Right atrium auricular region (tissue), 2 donors: ENCODE results near the gene NOL7. TPM values are rescaled to one million over a fixed set of nuclear protein-coding genes. Genes with fewer than 3 reads are reported as not detected.

Experiments
- DNase-seq: peaks from one replicate; pipeline ENCODE4 v3.0.0-alpha.2; 2019; ENCODE audit warnings: low spot score
- H3K27ac ChIP-seq, 2 donors: fragments of 200-600 bp; sonication (generic); 1 replicate in 1 of 2; 2 replicates in 1 of 2; pipeline ENCODE4 v1.5.1; 2016 to 2019
- H3K27me3 ChIP-seq, 2 donors: fragments of 200-600 bp; sonication (generic); one replicate each; pipeline versions ENCODE4 v1.5.1 to v1.6.0; 2017 to 2019
- H3K36me3 ChIP-seq: fragments of 200-600 bp; sonication (generic); one replicate; pipeline ENCODE4 v1.5.1; 2016
- H3K4me1 ChIP-seq, 2 donors: fragments of 200-600 bp; sonication (generic); one replicate each; pipeline versions ENCODE4 v1.5.1 to v1.6.0; 2017 to 2019
- H3K4me3 ChIP-seq, 2 donors: fragments of 200-600 bp; sonication (generic); 1 replicate in 1 of 2; 2 replicates in 1 of 2; pipeline ENCODE4 v1.5.1; 2017 to 2019; ENCODE audit warnings: mild to moderate bottlenecking in 1 of 2, moderate library complexity in 1 of 2
- H3K9me3 ChIP-seq, 2 donors: fragments of 200-600 bp; sonication (generic); one replicate each; pipeline ENCODE4 v1.5.1; 2019
- total RNA-seq, 2 donors: library from RNA; depleted of rRNA; stranded (reverse); fragments of >200 nt; gene quantifications; one replicate each; pipeline ENCODE4 v1.1.0, GENCODE V29; 2016
- TF ChIP-seq, protein P1 (sequence below), 2 donors: fragments of 200-600 bp; sonication (generic); IDR thresholded peaks; one replicate each; pipeline ENCODE4 v1.5.1; 2019; ENCODE audit warnings: antibody characterized with exemption in 2 of 2

The NOL7 gene
- total RNA-seq, 2 donors from 2014 or later = 70.5 to 75.9 TPM

GRCh38 chr6:13611715-13612114 lies 3.4 kb upstream of the NOL7 start:
- peak overlapping the region; percentile 50 to 87 for H3K27ac ChIP-seq
- no peaks in the 10 kb centered on the region for H3K36me3 ChIP-seq
- TF ChIP-seq, protein P1, sequence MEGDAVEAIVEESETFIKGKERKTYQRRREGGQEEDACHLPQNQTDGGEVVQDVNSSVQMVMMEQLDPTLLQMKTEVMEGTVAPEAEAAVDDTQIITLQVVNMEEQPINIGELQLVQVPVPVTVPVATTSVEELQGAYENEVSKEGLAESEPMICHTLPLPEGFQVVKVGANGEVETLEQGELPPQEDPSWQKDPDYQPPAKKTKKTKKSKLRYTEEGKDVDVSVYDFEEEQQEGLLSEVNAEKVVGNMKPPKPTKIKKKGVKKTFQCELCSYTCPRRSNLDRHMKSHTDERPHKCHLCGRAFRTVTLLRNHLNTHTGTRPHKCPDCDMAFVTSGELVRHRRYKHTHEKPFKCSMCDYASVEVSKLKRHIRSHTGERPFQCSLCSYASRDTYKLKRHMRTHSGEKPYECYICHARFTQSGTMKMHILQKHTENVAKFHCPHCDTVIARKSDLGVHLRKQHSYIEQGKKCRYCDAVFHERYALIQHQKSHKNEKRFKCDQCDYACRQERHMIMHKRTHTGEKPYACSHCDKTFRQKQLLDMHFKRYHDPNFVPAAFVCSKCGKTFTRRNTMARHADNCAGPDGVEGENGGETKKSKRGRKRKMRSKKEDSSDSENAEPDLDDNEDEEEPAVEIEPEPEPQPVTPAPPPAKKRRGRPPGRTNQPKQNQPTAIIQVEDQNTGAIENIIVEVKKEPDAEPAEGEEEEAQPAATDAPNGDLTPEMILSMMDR (IDR thresholded peaks at IDR 0.05) = no peak
- H3K4me1 ChIP-seq = peaks cover 0 to 21% of the 10 kb centered on the region in 2 donors
- DNase-seq = no peak
- no peaks in the 10 kb centered on the region for H3K9me3 ChIP-seq
- no peaks in the 10 kb centered on the region for H3K27me3 ChIP-seq
- no peak overlapping the region for H3K4me3 ChIP-seq

GRCh38 chr6:13613029-13613594 lies 2.0 kb upstream of the NOL7 start:
- no peaks in the 10 kb centered on the region for H3K9me3 ChIP-seq
- H3K27me3 ChIP-seq = no peaks in the 10 kb centered on the region
- no peak overlapping the region for H3K4me3 ChIP-seq
- H3K4me1 ChIP-seq = peaks cover 0 to 29% of the 10 kb centered on the region in 2 donors
- H3K27ac ChIP-seq = peak overlapping the region in 1 of 2 donors; percentile 87
- TF ChIP-seq, protein P1 (IDR thresholded peaks at IDR 0.05) = no peak
- DNase-seq = no peak
- H3K36me3 ChIP-seq = peaks cover 9% of the 10 kb centered on the region

DNA sequence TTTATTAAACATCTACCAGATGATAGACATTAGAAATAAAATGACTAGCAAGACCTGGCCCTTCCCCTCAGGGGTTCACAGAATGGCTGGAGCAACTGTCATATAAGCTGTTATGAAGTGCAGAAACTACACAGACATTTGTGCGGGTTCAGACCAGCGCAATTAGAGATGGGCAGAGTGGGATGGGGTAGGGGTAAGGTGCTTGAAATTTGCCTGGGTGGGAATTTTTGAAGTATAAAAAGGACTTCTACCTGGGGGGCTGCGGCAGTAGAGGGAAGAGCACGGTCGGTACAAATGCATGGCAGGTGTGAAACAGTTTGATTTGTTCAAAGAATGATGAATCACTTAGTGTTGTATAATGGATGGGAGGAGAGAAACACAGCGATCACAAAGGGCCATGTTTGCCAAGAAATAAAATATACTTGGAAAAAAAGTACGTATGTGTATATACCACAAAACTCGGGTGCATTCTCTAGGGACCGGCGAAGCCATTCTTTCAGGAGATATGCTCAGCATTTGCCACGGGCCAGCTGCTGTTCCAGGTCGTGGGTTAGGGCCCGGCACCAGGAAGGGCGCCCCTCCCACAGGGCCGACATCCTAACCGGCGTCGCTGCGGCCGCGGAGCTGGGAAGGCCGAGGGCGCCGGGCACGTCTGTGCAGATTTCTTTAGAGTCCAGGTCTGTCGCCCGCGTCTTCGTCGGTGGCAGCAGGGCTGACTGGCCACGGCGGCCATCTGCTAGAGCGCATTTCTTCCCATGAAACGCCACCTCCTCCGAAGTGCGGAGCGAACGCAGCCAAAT lies 809 bp upstream of the NOL7 start:
- peaks cover 0 to 29% of the 10 kb centered on the region in 2 donors for H3K4me1 ChIP-seq
- TF ChIP-seq, protein P1 (IDR thresholded peaks at IDR 0.05) = no peak
- no peaks in the 10 kb centered on the region for H3K27me3 ChIP-seq
- peak; percentile 65 for DNase-seq
- H3K36me3 ChIP-seq = peaks cover 19% of the 10 kb centered on the region
- H3K4me3 ChIP-seq = peak overlapping the region; percentile 79 to 80
- peak overlapping the region; percentile 88 for H3K27ac ChIP-seq
- no peaks in the 10 kb centered on the region for H3K9me3 ChIP-seq

GRCh38 chr6:13615792-13616120 lies 621 bp downstream of the NOL7 start:
- DNase-seq = peak; percentile 71
- H3K36me3 ChIP-seq = peaks cover 32% of the 10 kb centered on the region
- peak overlapping the region; percentile 88 for H3K27ac ChIP-seq
- no peaks in the 10 kb centered on the region for H3K27me3 ChIP-seq
- no peaks in the 10 kb centered on the region for H3K9me3 ChIP-seq
- H3K4me3 ChIP-seq = peak overlapping the region; percentile 79 to 80
- peaks cover 0 to 29% of the 10 kb centered on the region in 2 donors for H3K4me1 ChIP-seq
- TF ChIP-seq, protein P1 (IDR thresholded peaks at IDR 0.05) = no peak

- Histone ChIP-seq H3K36me3 (peaks cover 45% of the 10 kb centered on the region), H3K4me3 (no peak overlapping the region), H3K27me3 (no peaks in the 10 kb centered on the region), H3K27ac (no peak overlapping the region), H3K4me1 (peaks cover 0 to 29% of the 10 kb centered on the region in 2 donors), H3K9me3 (no peaks in the 10 kb centered on the region)
- TF ChIP-seq, protein P1 (IDR thresholded peaks at IDR 0.05) = no peak
- DNase-seq = no peak
Measured at GRCh38 chr6:13617066-13617465, 1.9 kb downstream of the NOL7 start.
